GM23338 (cell line): Measurements from ENCODE around the gene ADAMTS10. TPM values are rescaled to one million over a fixed set of nuclear protein-coding genes. Genes with fewer than 3 reads are reported as not detected.
A peak's percentile ranks its signal among the peaks of the same experiment; 100 is the strongest.

Experiments
- ATAC-seq: fragments of 200-7000 bp; cut with Tn5 transposase; 3 replicates; pipeline ENCODE4 v1.9.1; 2020
- DNase-seq: peaks from one replicate; pipeline ENCODE4 v3.0.0-alpha.2; 2015; ENCODE audit warnings: low spot score
- H2AFZ ChIP-seq: fragments of 200-600 bp; sonication (generic); 2 replicates; pipeline ENCODE4 v1.8.0; 2016; ENCODE audit warnings: antibody characterized with exemption, mild to moderate bottlenecking, moderate library complexity
- H3F3A ChIP-seq: fragments of 200-600 bp; sonication (generic); replicated peaks from 2 replicates; pipeline ENCODE4 v1.8.0; 2017; ENCODE audit warnings: antibody characterized with exemption, mixed run types, low read depth
- H3K27ac ChIP-seq: fragments of 200-600 bp; sonication (generic); 2 replicates; pipeline ENCODE4 v1.6.1; 2016; ENCODE audit warnings: low read depth
- H3K27me3 ChIP-seq: fragments of 200-600 bp; sonication (generic); 2 replicates; pipeline ENCODE4 v1.8.0; 2016; ENCODE audit warnings: mild to moderate bottlenecking, mixed run types, moderate library complexity; ENCODE audit not compliant: insufficient read depth
- H3K36me3 ChIP-seq: fragments of 200-600 bp; sonication (generic); 2 replicates; pipeline ENCODE4 v1.8.0; 2016; ENCODE audit warnings: mild to moderate bottlenecking; ENCODE audit not compliant: insufficient read depth
- H3K4me1 ChIP-seq: fragments of 200-600 bp; sonication (generic); 2 replicates; pipeline ENCODE4 v1.8.0; 2016; ENCODE audit warnings: mild to moderate bottlenecking, moderate library complexity; ENCODE audit not compliant: insufficient read depth
- H3K4me2 ChIP-seq: fragments of 200-600 bp; sonication (generic); 2 replicates; pipeline ENCODE4 v1.7.1; 2017; ENCODE audit warnings: mixed run types
- H3K4me3 ChIP-seq: fragments of 200-600 bp; sonication (generic); 2 replicates; pipeline ENCODE4 v1.6.1; 2016; ENCODE audit warnings: mixed run types
- H3K79me2 ChIP-seq: fragments of 200-600 bp; sonication (generic); replicated peaks from 2 replicates; pipeline ENCODE4 v1.8.0; 2017; ENCODE audit warnings: mild to moderate bottlenecking; ENCODE audit not compliant: insufficient read depth
- H3K9me2 ChIP-seq: fragments of 200-600 bp; sonication (generic); 2 replicates; pipeline ENCODE4 v1.8.0; 2017; ENCODE audit not compliant: insufficient read depth
- H4K20me1 ChIP-seq: fragments of 200-600 bp; sonication (generic); replicated peaks from 2 replicates; pipeline ENCODE4 v1.8.0; 2017; ENCODE audit warnings: mild to moderate bottlenecking; ENCODE audit not compliant: insufficient read depth
- H3K27ac Mint-ChIP-seq: 2 replicates; pipeline ENCODE4 v1.8.0; 2020; ENCODE audit warnings: inconsistent platforms, mild to moderate bottlenecking, moderate library complexity, mixed read lengths
- H3K27me3 Mint-ChIP-seq: 3 replicates; pipeline ENCODE4 v1.8.0; 2022; ENCODE audit warnings: low read depth, mild to moderate bottlenecking, moderate library complexity, mixed read lengths, inconsistent platforms; ENCODE audit not compliant: insufficient read depth, poor library complexity
- H3K36me3 Mint-ChIP-seq: 3 replicates; pipeline ENCODE4 v1.8.0; 2021; ENCODE audit warnings: low read depth, mild to moderate bottlenecking, inconsistent platforms, moderate library complexity, mixed read lengths
- H3K4me1 Mint-ChIP-seq: 3 replicates; pipeline ENCODE4 v1.8.0; 2020; ENCODE audit warnings: mild to moderate bottlenecking, inconsistent platforms, mixed read lengths
- H3K4me3 Mint-ChIP-seq: 3 replicates; pipeline ENCODE4 v1.8.0; 2021; ENCODE audit warnings: moderate library complexity, mild to moderate bottlenecking, inconsistent platforms, mixed read lengths
- H3K9me3 Mint-ChIP-seq: 3 replicates; pipeline ENCODE4 v1.8.0; 2020; ENCODE audit warnings: moderate library complexity, mild to moderate bottlenecking, inconsistent platforms, mixed read lengths
- CREB1 ChIP-seq: fragments of 250-450 bp; sonication (Bioruptor Pico); IDR thresholded peaks from 2 replicates; pipeline ENCODE4 v1.5.0; 2020; ENCODE audit warnings: low read depth, mild to moderate bottlenecking, moderate library complexity
- EZH2 ChIP-seq: fragments of 200-600 bp; sonication (generic); IDR thresholded peaks from one replicate; pipeline ENCODE4 v1.8.0; 2017; ENCODE audit warnings: antibody characterized with exemption, mild to moderate bottlenecking, low read depth; ENCODE audit not compliant: unreplicated experiment
- JUNB ChIP-seq: IDR thresholded peaks from one replicate; pipeline ENCODE4 v1.6.1; 2016; ENCODE audit warnings: antibody characterized with exemption; ENCODE audit not compliant: unreplicated experiment
- NANOG ChIP-seq: IDR thresholded peaks from 2 replicates; pipeline ENCODE4 v1.6.1; 2016; ENCODE audit warnings: antibody characterized with exemption, borderline replicate concordance
- POLR2AphosphoS5 ChIP-seq: IDR thresholded peaks from 2 replicates; pipeline ENCODE4 v1.6.1; 2016; ENCODE audit warnings: antibody characterized with exemption, low read depth
- STAT1 ChIP-seq: IDR thresholded peaks from one replicate; pipeline ENCODE4 v1.6.1; 2016; ENCODE audit warnings: antibody characterized with exemption; ENCODE audit not compliant: unreplicated experiment
- ZNF114 ChIP-seq: fragments of 250-450 bp; sonication (Bioruptor Pico); IDR thresholded peaks from 2 replicates; pipeline ENCODE4 v1.5.0; 2020; ENCODE audit warnings: mild to moderate bottlenecking, moderate library complexity
- ZNF331 ChIP-seq: fragments of 250-450 bp; sonication (Bioruptor Pico); IDR thresholded peaks from 2 replicates; pipeline ENCODE4 v1.5.0; 2020; ENCODE audit warnings: low read depth, mild to moderate bottlenecking, moderate library complexity
- polyA plus RNA-seq: library from polyadenylated mRNA; unstranded; fragments of >200 nt; fragmentation: Nextera tagmentation; extraction: Ambion mirVana; gene quantifications from 2 replicates; pipeline ENCODE4 v1.2.1, GENCODE V29; 2016
- total RNA-seq: library from RNA; depleted of rRNA; stranded (reverse); fragments of >200 nt; shearing (Covaris generic); gene quantifications from 2 replicates; pipeline ENCODE4 v1.2.3, GENCODE V29; 2014
- TF ChIP-seq, protein P1 (sequence below): IDR thresholded peaks from 2 replicates; pipeline ENCODE4 v1.6.1; 2016; ENCODE audit warnings: antibody characterized with exemption
- TF ChIP-seq, protein P2 (sequence below): fragments of 250-450 bp; sonication (Bioruptor Pico); IDR thresholded peaks from 2 replicates; pipeline ENCODE4 v1.5.0; 2020; ENCODE audit warnings: mild to moderate bottlenecking, moderate library complexity

Gene ADAMTS10
- total and polyA plus RNA-seq, 2 experiments from 2014 or later, result 5.0 to 25.9 TPM

DNA sequence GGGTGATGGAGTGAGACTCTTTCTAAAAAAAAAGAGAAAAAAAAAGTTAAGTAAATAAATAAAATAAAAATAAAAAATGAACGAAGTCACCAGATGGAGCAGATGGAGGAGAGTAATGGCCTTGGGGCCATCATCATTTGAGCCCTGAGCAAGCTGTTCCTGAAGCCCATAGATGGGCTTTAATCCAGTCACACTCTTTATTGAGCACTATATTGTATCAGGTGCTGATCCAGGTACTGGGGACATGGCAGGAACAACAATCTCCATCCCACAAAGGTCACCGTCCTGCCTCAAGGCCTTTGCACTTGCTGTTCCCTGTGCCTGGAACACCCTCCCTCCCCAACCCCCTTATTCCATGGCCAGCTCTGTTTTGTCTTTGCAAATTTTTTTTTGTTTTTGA lies 3.9 kb upstream of the ADAMTS10 start:
- Histone ChIP-seq H4K20me1 (no peaks in the 10 kb centered on the region), H3K4me3 (no peak overlapping the region), H3K27ac (no peak overlapping the region), H3K79me2 (peaks cover 8% of the 10 kb centered on the region), H2AFZ (no peak overlapping the region), H3F3A (peaks cover 10% of the 10 kb centered on the region), H3K4me1 (peaks cover 11% of the 10 kb centered on the region; the same call in 1 of the 2 replicates), H3K9me2 (no peaks in the 10 kb centered on the region), H3K27me3 (no peaks in the 10 kb centered on the region), H3K4me2 (no peak overlapping the region), H3K36me3 (no peaks in the 10 kb centered on the region)
- peaks cover 7% of the 10 kb centered on the region; the same call in 2 of the 3 replicates for H3K9me3 Mint-ChIP-seq
- no peak overlapping the region for H3K4me3 Mint-ChIP-seq
- H3K36me3 Mint-ChIP-seq, result no peaks in the 10 kb centered on the region; the same call in 2 of the 3 replicates
- peaks cover 14% of the 10 kb centered on the region; the same call in 2 of the 3 replicates for H3K4me1 Mint-ChIP-seq
- H3K27me3 Mint-ChIP-seq, result peaks cover 32% of the 10 kb centered on the region
- DNase-seq (no peak), ATAC-seq (no peak)
- no peak overlapping the region for H3K27ac Mint-ChIP-seq
- TF ChIP-seq ZNF114, result no peak
- TF ChIP-seq, protein P1, sequence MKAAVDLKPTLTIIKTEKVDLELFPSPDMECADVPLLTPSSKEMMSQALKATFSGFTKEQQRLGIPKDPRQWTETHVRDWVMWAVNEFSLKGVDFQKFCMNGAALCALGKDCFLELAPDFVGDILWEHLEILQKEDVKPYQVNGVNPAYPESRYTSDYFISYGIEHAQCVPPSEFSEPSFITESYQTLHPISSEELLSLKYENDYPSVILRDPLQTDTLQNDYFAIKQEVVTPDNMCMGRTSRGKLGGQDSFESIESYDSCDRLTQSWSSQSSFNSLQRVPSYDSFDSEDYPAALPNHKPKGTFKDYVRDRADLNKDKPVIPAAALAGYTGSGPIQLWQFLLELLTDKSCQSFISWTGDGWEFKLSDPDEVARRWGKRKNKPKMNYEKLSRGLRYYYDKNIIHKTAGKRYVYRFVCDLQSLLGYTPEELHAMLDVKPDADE, result no peak
- TF ChIP-seq JUNB, result no peak

DNA sequence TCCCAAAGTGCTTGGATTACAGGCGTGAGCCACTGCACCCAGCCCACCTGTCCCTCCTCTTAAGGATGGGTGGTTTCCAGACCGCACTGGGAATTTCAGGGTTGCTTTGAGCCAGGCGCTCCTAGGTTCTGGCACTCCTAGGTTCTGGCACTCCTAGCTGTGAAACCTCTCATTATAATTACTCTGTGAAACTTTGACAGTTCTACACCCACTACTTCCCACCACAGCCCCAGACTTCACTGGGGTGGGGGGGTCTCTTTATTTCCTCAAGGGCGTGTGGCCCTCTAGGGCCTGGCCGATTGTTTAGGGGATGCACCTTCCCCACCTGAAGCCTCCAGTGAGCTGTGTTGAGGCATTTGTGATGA lies 2.3 kb upstream of the ADAMTS10 start:
- Histone ChIP-seq H3K79me2 (peaks cover 24% of the 10 kb centered on the region), H3K4me1 (peaks cover 22% of the 10 kb centered on the region), H3K36me3 (no peaks in the 10 kb centered on the region), H3K27me3 (no peaks in the 10 kb centered on the region), H3K4me3 (no peak overlapping the region), H3K27ac (peak overlapping the region; percentile 91; the same call in 1 of the 2 replicates), H3K9me2 (no peaks in the 10 kb centered on the region), H2AFZ (no peak overlapping the region), H4K20me1 (no peaks in the 10 kb centered on the region), H3K4me2 (0 out of 2 replicates have a peak overlapping the region, but pooled peaks have one; percentile 7), H3F3A (peaks cover 10% of the 10 kb centered on the region)
- H3K27ac Mint-ChIP-seq, result no peak overlapping the region
- H3K4me3 Mint-ChIP-seq, result peak overlapping the region; percentile 32; the same call in 1 of the 3 replicates
- H3K36me3 Mint-ChIP-seq, result peaks cover 7% of the 10 kb centered on the region
- peaks cover 35% of the 10 kb centered on the region for H3K27me3 Mint-ChIP-seq
- no peak for DNase-seq
- peaks cover 28% of the 10 kb centered on the region for H3K4me1 Mint-ChIP-seq
- no peak for ATAC-seq
- H3K9me3 Mint-ChIP-seq, result peaks cover 7% of the 10 kb centered on the region; the same call in 2 of the 3 replicates
- TF ChIP-seq NANOG (no peak), ZNF331 (CRISPR knock-in tag) (no peak), JUNB (no peak), STAT1 (no peak), EZH2 (no peak), CREB1 (CRISPR knock-in tag) (no peak), POLR2AphosphoS5 (no peak), ZNF114 (no peak)
- TF ChIP-seq, protein P2, sequence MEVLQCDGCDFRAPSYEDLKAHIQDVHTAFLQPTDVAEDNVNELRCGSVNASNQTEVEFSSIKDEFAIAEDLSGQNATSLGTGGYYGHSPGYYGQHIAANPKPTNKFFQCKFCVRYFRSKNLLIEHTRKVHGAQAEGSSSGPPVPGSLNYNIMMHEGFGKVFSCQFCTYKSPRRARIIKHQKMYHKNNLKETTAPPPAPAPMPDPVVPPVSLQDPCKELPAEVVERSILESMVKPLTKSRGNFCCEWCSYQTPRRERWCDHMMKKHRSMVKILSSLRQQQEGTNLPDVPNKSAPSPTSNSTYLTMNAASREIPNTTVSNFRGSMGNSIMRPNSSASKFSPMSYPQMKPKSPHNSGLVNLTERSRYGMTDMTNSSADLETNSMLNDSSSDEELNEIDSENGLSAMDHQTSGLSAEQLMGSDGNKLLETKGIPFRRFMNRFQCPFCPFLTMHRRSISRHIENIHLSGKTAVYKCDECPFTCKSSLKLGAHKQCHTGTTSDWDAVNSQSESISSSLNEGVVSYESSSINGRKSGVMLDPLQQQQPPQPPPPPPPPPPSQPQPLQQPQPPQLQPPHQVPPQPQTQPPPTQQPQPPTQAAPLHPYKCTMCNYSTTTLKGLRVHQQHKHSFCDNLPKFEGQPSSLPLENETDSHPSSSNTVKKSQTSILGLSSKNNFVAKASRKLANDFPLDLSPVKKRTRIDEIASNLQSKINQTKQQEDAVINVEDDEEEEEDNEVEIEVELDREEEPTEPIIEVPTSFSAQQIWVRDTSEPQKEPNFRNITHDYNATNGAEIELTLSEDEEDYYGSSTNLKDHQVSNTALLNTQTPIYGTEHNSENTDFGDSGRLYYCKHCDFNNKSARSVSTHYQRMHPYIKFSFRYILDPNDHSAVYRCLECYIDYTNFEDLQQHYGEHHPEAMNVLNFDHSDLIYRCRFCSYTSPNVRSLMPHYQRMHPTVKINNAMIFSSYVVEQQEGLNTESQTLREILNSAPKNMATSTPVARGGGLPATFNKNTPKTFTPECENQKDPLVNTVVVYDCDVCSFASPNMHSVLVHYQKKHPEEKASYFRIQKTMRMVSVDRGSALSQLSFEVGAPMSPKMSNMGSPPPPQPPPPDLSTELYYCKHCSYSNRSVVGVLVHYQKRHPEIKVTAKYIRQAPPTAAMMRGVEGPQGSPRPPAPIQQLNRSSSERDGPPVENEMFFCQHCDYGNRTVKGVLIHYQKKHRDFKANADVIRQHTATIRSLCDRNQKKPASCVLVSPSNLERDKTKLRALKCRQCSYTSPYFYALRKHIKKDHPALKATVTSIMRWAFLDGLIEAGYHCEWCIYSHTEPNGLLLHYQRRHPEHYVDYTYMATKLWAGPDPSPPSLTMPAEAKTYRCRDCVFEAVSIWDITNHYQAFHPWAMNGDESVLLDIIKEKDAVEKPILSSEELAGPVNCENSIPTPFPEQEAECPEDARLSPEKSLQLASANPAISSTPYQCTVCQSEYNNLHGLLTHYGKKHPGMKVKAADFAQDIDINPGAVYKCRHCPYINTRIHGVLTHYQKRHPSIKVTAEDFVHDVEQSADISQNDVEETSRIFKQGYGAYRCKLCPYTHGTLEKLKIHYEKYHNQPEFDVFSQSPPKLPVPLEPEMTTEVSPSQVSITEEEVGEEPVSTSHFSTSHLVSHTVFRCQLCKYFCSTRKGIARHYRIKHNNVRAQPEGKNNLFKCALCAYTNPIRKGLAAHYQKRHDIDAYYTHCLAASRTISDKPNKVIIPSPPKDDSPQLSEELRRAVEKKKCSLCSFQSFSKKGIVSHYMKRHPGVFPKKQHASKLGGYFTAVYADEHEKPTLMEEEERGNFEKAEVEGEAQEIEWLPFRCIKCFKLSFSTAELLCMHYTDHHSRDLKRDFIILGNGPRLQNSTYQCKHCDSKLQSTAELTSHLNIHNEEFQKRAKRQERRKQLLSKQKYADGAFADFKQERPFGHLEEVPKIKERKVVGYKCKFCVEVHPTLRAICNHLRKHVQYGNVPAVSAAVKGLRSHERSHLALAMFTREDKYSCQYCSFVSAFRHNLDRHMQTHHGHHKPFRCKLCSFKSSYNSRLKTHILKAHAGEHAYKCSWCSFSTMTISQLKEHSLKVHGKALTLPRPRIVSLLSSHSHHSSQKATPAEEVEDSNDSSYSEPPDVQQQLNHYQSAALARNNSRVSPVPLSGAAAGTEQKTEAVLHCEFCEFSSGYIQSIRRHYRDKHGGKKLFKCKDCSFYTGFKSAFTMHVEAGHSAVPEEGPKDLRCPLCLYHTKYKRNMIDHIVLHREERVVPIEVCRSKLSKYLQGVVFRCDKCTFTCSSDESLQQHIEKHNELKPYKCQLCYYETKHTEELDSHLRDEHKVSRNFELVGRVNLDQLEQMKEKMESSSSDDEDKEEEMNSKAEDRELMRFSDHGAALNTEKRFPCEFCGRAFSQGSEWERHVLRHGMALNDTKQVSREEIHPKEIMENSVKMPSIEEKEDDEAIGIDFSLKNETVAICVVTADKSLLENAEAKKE (CRISPR knock-in tag), result no peak
- TF ChIP-seq, protein P1, result no peak
